Kasumi-1 (cell line): ENCODE results near the gene PSTPIP2.
"Not testable (repeated sequence)": the region's sequence is repeated elsewhere in the genome, so short reads cannot be mapped to it uniquely, and the experiment has no call there.

Experiments used
- DNase-seq, 2 experiments: peaks; one replicate each; lab custom pipeline; 2025; lab: John Stamatoyannopoulos, UW

The PSTPIP2 gene

DNA sequence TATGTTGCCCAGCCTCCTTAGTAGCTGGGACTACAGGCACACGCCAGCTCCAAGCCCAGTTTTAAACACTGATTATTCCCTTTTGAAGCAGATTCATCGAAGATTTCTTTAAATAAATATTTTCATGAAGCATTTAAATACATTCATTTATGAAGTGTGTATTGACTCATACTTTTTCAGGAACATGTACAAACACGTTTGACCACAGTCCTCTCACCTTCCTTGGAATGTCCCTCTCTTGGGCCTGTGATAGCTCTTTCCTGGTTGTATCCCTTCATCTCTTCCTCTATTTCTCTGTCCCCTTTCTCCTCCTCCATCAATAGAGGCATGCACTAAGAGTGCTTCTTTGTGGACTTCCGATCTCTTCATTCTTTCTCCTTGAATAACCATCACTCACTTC is 2.5 kb downstream of the PSTPIP2 start:
- no peak for DNase-seq

GRCh38 chr18:46068763-46069162 is 3.3 kb downstream of the PSTPIP2 start:
- no peak for DNase-seq

DNA sequence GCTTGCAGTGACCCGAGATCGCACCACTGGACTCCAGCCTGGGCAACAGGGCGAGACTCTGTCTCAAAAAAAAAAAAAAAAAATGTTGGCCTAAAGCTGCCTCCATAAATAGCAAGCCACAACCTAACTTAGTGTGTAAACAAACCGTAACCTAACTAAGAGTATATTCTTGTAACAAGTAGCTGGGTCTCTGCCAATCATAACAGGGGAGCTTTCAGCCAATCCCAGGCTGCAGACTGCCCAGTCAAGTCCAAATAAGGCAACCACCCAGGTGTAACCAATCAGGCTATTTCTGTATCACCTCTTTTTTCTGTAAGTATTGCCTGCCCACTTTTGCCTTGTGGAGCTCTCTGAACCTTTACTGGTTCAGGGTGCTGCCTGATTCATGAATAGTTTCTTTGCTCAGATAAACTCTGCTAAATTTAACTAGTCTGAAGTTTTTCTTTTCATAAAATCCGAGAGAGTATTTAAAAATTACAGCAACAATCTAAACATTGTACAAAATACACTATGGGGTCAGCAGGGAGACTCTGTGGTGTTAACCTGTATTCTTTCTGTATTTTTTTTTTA is 4.5 kb downstream of the PSTPIP2 start:
- DNase-seq, result no peak

DNA sequence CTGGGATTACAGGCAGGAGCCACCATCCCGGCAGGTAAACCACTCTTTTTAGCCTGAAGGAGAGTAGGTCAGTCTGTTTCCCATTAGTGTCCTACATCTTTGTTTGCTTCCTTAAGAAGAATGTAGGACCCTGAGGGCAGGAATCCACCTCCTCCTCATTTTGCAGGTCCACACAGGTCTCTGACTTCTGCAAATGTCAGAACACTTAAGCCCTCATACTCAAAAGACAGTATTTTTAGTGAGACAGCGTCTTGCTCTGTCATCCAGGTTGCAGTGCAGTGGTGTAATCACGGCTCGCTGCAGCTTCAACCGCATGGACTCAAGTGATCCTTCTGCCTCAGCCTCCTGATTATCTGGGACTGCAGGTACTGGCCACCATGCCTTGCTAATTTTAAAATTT is 9.3 kb downstream of the PSTPIP2 start:
- no peak for DNase-seq

DNA sequence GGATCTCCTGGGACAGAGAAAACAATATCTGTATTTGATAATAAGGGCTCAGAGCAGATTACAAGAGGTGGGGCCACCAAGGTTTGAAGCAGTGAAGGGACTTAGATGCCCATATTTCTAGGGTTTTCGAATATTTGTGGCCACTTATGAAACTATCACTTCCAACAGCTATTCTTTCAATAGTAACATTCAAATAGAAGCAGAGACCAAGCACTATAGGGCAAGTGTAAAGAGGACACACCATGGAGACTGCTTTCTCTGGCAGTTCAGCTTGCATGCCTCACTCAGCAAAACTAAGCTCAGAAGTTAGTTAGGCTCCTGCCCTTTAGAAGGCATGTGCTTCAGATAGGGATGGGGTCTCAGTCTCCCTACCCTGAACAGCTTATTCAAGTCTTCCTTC is 10.3 kb downstream of the PSTPIP2 start:
- DNase-seq, result no peak

- DNase-seq, result no peak
These were observed 10.7 kb downstream of the PSTPIP2 start for GRCh38 chr18:46061387-46061786.

- DNase-seq, result no peak
These were observed 11.7 kb downstream of the PSTPIP2 start for GRCh38 chr18:46060359-46060841.

DNA sequence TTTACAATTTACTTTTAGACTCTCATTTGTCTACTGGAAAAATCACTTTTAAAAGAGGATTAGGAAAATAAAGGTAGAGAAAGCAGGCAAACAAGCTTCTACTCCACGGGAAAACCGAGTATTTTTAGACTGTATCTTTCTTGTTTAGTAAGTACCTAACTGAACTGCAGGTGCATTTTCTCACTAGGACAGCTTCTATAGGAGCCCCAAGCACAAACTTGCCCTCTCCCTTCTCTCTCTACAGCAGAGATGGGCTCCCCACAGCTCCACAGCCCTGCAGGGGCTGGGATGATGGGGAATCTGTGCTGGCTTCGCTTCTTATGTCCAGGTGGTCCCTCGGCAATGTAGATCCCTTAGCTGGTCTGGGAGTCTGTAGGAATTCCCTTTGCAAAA is 16.2 kb downstream of the PSTPIP2 start:
- no peak for DNase-seq

DNA sequence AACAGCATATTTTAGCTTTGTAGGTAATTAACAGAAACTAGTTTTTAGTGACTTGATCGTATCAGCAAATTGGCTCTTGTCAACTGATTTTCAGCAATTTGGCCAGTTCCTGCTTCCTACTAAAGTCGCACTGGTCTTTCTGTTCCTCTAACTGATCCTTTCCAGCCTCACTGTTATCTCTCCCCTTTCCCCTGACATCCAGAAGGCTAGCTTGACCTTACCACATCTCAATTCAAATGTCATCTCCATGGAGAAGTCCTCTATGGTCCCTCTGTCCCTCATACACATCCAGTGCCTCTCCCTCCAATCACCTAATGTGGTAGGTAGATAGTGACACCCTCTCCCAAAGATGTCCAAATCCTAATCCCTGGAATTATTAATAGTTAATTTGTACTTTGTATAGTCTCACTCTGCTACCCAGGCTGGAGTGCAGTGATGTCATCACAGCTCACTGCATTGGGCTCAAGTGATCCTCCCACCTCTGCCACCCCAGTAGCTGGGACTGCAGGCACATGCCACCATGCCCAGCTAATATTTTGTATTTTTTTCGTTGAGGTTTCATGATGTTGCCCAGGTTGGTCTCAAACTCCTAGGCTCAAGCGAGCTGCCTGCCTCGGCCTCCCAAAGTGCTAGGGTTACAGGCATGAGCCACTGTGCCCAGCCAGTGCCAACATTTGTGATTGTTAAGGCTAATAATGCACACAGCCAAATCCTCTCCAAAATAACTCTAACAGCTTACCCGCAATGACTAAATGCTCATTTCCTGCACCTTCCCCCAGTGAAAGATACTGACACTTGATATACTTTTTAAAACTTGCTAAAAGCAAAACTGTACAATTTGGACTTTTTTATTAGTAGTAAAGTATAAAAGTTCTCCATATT is 16.9 kb downstream of the PSTPIP2 start:
- DNase-seq, result peak; percentile 10 to 45

DNA sequence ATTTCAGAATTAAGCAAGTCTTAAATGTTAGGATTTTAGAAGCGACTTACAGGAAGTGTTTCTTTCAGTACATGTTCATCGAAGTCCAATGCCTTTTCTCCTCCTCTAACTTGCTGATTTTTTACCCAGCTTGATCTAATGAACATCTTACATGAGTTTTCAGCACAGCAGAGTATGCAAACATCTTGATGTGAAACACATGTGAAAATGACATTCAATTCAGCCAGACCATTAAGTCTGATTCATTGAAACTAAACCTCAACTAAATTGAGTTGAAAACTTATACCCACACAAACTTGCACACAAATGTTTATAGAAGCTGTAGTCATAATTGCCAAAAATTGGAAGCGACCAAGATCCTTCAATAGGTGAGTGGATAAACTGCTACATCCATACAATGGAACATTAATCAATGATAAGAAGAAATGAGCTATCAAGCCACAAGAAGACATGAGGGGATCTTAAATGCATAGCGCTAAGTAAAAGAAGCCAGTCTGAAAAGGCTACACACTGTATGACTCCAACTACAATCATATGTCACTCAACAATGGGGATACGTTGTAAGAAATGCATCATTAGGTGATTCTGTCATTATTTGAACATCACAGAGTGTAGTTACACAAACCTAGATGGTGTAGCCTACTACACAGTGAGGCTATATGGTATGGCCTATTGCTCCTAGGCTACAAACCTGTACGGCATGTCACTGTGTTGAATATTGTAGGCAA is 18.5 kb downstream of the PSTPIP2 start:
- DNase-seq, result no peak

GRCh38 chr18:46051731-46052461 is 20.2 kb downstream of the PSTPIP2 start:
- no peak for DNase-seq

DNA sequence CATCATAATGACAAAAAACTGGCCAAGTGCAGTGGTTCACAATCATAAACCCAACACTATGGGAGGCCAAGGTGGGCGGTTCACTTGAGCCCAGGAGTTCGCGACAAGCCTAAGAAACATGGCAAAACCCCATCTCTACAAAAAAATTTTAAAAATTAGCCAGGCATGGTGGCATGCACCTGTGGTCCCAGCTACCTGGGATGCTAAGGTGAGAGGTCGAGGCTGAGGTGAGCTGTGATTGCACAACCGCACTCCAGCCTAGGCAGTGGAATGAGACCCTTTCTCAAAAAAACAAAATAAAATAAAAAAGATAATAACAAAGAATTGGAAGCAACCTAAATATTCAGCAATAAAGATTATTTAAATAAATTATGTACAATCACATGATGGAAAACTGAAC is 21.8 kb downstream of the PSTPIP2 start:
- no peak for DNase-seq

DNA sequence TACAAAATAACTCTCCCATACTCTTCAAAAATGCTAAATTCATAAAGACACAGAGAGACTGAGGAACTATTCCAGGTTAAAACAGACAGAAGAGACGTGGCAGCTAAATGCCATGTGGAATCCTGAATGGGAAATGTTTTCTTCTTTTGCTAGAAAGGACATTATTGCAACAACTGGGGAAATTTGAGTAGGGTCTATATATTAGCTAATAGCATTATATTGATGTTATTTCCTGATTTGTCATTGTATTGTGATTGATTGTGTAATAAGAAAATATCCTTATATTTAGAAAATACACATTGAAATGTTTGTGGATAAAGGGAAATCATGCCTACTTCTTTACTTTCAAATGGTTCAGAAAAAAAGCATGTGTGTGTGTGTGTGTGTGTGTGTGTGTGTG is 23.4 kb downstream of the PSTPIP2 start:
- DNase-seq, result no peak

DNA sequence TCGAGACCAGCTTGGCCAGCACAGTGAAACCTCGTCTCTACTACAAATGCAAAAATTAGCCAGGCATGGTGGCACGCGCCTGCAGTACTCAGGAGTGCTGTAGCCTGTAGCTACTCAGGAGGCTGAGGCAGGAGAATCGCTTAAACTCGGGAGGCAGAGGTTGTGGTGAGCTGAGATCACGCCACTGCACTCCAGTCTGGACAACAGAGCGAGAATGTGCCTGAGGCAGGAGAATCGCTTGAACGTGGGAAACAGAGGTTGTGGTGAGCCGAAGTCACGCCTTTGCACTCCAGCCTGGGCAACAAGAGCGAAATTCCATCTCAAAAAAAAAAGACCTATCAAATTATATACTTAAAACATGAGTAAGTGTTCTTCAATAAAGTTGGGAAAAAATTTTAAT is 24.7 kb downstream of the PSTPIP2 start:
- not testable (repeated sequence) for DNase-seq

- no peak for DNase-seq
These were observed 25.4 kb downstream of the PSTPIP2 start for GRCh38 chr18:46046688-46047087.

DNA sequence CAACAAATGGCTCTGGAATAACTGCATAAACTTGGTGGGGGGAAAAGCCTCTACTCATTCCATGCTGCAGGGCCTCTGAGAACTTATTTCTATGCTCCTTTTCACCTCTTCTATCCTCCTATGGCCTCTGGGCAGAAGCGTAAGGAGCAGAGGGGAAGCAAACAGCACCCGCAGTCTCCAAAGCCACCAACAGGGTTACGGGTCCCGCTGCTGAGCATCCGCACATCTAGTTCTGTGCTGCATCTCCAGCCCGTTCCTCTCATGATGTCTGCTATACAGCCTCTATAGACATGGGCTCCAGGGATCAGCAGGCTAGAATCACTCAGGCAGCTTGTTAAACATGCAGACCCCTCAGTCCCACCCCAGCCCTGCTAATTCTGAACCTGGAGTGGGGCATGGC is 25.9 kb downstream of the PSTPIP2 start:
- peak in 1 of 2 experiments; percentile 25 for DNase-seq

- peak; percentile 42 to 53 for DNase-seq
These were observed 29.4 kb downstream of the PSTPIP2 start for GRCh38 chr18:46042571-46043123.

DNA sequence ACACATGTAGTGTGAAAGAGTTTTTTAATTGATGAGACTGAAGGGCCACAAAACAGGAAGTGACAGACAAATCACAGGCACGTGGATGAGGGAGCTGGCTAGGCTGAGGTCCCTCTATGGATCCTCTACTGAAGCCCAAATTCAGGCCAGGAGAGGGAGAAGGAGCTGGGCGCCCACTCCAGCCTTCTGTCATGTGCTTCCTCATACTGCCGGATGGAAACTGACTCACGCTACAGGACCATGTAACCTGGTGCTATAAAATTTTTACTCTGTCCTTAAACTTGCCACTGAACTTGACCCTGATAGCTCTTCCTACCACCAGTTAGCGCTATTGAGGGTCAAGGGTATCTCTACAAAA is 31.3 kb downstream of the PSTPIP2 start:
- DNase-seq, result no peak

DNA sequence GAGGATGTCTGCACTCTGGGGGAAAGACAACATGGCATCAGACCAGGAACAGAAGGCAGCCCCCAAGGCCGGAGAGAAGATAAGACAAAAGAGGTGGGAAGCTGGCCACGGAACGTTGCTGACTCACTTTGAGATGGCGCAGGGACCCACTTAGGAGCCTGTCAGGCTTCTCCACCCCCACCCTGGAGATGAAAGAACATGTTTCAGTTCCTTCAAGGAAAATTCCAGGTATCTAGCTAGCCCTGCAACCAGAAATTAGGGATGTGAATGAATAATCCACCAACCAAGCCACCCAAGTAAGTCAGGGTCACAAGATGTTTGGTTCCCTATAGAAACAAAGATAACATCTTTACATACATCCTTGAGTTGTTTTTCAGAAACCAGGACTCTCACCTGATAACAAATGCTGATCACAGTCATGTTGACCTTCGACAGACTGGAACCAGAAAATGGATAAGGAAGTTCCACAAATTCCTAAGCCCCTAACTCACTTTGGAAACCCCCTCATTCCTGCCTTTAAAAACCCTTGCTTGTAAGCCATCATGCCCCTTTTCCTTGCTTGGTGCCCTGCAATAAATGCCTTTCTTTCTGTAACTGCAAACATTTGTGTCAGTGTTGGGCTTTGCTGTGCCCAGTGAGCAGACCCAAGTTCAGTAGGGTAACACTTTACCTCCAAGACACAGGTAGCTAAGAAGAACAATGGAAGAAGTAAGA is 31.9 kb downstream of the PSTPIP2 start:
- no peak for DNase-seq

DNA sequence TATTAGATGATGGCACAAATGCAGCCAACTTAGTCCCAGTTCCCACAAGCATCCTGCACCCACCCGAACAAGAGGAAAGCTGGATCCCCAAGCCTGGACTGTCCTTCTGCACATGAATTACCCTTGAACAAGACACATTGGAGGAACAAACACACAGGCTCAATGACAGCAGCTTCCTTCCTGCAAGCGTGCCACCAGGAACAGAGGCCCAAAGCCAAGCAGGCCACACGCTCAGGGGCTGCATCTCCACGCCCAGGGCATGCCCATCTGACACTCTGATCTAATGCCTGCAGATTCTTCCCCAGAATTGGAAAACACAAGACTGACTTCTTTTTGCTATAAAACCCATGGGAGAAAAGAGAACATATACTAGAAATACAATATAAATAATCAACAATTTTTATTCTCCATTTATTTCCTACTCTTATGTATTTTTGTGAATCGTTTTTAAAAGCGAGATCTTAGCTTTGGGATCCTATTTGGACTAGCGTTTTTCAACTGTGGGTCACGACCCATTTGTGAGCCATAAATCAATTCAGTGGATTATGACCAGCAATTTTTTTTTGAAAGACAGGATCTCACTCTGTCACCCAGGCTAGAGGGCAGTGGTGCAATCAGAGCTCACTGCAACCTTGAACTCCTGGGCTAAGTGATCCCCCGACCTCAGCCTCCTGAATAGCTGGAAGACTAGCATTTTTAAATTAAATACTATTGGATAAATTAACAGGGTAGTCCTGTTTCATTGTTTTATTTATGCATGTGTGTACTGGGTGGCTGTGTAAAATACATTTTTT is 34.4 kb downstream of the PSTPIP2 start:
- peak in 1 of 2 experiments; percentile 21 for DNase-seq
